HG03469 (cell line): Measurements from ENCODE around the gene EIF5.

Experiments used
- ATAC-seq: cut with Tn5 transposase; IDR thresholded peaks from one replicate; pipeline ENCODE4 v1.9.1; 2021; ENCODE audit warnings: mild to moderate bottlenecking, moderate library complexity, moderate number of reproducible peaks; ENCODE audit not compliant: unreplicated experiment

The EIF5 gene

DNA sequence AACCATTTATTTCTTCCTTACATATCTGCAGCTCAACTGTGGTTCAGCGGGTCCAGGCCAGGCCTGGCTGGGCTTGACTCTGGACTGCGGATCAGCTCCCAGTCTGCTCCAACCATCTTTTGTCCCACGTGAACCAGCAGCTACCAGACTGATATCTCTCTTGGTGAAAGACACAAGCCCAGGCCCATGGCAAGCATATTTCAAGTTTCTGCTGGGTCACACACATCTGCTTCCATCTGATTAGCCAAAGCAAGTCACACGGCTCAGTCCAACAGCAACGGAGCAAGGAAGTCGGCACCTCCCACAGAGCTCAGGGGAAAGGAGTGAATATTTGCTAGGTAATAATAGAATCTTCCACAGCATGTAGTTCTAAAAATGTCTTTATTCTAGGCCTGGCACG lies 26.5 kb downstream of the EIF5 start:
- no peak for ATAC-seq

- no peak for ATAC-seq
These were observed 27.8 kb downstream of the EIF5 start for GRCh38 chr14:103361867-103362266.

DNA sequence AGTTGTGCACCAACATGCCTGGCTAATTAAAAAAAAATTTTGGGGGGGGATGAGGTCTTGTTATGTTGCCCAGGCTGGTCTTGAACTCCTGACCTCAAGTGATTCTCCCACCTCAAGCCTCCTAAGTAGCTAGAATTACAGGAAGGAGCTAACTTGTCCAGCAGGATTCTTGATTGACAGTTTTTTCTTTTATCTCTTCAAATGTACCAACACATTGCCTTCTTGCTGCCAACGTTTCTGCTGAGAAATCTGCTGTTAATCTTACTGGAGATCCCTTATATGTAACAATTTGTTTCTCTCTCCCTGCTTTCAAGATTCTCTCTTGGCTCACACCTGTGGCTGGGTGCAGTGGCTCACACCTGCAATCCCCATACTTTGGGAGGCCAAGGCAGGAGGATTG lies 28.7 kb downstream of the EIF5 start:
- ATAC-seq, result no peak

DNA sequence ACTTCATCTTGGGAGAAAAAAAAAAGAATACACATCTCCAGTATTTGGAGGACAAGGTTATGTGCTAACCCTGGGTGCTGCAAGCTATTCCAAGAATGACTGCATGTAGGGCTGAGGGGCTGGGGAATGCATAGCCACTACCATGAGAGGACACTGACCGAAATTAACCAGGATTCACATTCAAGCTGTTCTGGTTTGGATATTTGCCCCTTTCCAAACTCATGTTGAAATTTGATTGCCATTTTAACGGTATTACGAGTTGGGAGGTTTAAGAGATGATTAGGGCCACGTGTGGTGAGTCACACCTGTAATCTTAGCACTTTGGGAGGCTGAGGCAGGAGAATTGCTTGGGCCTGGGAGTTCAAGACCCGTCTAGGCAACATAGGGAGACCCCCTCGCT lies 32.7 kb downstream of the EIF5 start:
- ATAC-seq, result no peak

DNA sequence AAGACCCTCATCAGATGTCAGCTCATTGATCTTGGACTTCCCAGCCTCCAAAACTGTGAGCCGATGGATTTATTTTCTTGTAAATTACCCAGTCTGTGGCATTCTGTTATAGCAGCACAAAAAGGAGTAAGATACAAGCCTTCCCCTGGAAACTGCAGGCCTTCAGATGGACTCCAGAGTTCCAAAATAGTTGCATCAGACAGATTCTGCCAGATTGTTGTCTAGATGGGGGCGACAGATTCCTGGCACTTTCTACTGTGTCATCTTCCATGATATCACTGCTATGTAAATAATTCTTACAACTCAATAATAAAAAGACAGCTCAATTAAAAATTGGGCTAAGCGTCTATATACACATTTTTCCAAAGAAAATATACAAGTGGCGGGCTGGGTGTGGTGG lies 34.0 kb downstream of the EIF5 start:
- no peak for ATAC-seq

DNA sequence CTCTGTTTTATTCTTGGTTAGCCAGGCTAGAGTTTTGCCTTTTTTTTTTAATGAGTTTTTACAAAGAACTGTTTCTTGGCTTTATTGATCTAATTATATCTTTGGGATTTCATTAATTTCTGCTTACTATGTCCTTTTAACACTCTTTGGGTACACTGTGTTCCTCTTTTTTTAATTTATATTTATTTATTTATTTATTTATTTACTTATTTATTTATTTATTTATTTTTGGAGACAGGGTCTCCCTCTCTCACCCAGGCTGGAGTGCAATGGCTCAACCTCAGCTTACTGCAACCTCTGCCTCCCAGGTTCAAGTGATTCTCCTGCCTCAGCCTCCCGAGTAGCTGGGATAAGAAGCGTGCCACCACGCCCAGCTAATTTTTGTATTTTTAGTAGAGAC lies 36.0 kb downstream of the EIF5 start:
- no peak for ATAC-seq

GRCh38 chr14:103372017-103372416 lies 38.0 kb downstream of the EIF5 start:
- no peak for ATAC-seq

DNA sequence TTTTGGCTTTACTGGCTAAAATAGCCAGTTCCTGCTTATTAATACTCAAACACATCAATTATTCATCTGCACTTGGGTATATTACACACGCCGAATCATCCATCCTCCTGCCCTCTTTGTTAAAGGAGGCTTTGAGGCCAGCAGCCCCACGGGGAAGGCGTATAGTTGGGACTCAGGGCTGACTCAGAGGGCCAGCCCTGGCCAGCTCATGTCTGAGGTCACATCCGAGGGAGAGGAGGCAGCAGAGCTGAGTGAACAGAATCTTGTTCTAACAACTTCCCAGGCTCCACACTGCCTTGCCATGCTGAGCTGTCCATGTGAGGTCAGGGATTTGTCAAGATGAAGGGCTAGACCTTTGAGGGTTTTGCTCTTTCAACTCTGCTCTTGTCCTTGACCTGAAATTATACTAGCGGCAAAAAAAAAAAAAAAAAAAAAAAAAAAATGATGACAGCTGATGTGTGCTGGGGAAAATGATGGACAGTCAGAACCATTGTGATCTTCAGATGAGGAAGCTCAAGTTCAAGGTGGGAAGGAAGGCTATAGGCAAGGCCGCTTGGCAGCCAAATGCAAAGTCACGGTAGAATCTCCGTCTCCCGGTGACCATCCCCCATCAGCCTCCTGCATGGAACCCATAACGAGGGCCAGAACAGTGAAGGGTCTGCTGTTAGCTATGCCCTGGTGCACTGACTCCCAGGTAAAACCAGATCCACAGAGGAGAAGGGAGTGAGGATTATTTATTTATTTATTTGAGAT lies 38.7 kb downstream of the EIF5 start:
- ATAC-seq, result no peak

DNA sequence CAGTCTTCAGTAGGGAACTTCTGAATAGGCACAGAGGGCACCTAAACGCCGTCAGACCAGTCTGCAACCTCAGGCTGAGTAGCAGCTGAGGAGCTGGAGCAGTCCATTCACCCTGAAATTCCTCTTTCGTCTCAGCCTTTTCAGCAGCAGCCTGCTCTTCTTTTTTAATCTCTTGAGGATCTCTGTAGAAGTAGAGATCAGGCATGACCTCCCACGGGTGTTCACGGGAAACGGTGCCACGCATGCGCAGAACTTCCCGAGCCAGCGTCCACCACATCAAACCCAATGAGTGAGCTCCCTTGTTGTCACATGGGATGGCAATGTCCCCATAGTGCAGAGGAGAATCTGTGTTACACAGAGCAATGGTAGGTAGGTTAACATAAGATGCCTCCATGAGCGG lies 40.1 kb downstream of the EIF5 start:
- ATAC-seq, result no peak

DNA sequence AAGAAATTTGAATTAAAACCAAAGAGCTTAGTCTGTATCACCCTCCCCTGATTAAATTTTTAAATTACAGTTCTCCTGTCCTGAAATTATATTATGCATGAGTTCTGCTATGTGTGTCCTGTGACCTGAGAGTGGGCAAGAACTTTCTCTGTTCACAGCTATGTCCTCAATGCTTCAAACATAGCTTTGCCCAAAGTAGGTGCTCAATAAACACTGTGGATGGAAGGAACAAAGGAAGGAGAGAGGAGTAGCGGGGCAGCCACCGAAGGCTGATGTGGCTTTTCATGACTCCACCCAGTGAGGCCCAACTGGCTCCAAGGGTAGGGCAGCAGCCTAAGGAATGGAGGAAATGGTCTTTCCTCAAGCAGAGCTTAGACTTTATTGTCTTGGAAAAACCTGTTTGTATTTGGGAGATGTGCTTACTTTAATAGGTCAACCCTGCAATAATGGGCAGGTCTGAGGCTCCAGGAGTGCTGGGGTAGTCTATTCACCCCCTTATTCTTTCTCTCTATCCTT lies 43.5 kb downstream of the EIF5 start:
- no peak for ATAC-seq

DNA sequence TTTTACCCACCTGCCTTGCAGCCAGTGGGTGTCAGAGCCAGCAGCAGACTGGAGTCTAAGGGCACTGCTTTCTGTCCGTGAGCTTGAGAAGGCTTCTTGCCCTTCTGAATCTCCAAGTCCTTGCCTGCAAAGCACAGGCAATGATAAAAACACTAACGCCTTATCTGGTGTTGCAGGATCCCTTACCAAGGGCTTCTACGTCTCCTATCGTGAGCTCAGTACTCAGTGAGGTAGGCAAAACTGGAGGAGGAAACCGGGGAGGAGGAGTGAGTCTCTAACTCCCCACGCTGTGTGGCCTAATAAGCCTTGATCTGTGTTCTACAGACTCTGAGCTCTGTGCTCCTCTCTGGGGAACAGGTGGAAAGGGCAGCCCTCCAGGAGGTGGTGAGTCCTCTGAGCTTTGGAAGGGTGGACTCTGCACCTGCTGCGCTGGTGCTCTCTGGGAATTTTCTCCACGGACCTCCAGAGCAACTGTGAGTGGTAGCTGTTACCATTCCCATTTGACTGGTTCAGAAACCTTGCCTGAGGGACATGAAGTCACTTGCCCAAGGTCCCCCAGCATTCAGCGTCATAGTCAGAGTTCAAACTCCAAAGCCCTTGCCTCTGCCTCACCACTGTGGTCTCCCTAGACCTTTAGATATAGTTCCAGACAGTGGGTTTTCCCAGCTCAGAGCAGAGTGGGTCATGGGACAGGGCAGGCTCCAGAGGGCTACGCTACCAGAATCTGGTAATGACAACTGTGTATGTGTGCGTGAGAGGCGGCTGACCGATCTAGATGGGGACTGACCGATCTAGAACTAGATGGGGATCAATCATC lies 44.2 kb downstream of the EIF5 start:
- no peak for ATAC-seq

- ATAC-seq, result no peak
These were observed 46.8 kb downstream of the EIF5 start for GRCh38 chr14:103380719-103381377.

DNA sequence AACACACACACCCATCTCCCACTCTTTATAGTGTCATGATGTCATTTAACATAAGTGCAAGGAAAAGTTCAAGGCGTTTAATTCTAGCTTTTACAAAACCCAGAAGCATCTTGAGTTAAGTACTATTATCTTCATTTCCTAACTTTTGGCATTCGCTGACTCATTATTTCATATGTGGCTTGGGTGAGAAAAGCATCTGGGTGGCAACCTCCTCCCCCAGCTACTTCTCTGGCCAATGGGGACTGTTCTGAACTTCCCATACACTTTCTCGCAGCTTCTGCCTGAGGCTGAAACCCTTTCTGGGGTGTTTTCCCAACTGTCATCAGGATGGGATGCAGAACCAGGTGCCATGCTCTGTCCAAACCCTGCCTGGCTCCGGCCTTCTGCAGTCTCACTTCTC lies 48.3 kb downstream of the EIF5 start:
- no peak for ATAC-seq

DNA sequence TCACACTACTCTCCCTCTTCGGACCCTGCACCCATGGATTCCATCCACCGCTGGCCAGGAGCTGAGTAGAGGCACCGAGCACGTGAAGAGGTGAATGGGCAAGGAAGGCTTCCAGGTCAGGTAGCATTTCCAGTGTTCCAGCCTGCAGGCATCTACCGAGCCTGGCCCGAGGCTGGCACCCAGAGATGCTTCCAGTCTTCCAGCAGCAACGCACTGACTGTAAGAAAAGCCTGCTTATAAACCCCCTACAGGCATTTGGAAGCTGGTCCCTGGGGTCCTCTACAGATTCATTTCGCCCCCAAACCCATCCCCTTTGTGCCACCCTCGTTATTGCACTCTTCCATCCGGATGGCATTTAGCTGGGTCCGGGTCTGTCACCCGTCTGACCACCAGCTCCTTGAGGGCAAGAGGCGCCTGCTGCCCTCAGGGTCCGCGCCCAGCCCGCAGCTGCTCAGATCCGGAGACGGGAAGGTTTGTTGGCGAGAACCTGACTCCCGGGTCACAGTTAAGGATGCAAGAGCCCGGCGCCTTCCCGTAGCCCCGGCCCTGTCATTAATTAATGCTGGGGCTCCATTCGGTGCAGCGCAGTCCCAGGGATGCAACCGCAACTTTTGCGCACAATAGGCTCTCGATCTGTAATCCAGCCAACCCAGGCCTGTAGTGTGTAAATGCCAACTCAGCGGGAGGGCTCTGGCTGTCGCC lies 50.6 kb downstream of the EIF5 start:
- ATAC-seq, result no peak

GRCh38 chr14:103385152-103385928 lies 51.3 kb downstream of the EIF5 start, which contains the start of gene MARK3:
TSS of gene MARK3 (plus strand) at chr14:103385415. CDS start at chr14:103386030, 615 bp downstream.
- peak; percentile 91 for ATAC-seq

DNA sequence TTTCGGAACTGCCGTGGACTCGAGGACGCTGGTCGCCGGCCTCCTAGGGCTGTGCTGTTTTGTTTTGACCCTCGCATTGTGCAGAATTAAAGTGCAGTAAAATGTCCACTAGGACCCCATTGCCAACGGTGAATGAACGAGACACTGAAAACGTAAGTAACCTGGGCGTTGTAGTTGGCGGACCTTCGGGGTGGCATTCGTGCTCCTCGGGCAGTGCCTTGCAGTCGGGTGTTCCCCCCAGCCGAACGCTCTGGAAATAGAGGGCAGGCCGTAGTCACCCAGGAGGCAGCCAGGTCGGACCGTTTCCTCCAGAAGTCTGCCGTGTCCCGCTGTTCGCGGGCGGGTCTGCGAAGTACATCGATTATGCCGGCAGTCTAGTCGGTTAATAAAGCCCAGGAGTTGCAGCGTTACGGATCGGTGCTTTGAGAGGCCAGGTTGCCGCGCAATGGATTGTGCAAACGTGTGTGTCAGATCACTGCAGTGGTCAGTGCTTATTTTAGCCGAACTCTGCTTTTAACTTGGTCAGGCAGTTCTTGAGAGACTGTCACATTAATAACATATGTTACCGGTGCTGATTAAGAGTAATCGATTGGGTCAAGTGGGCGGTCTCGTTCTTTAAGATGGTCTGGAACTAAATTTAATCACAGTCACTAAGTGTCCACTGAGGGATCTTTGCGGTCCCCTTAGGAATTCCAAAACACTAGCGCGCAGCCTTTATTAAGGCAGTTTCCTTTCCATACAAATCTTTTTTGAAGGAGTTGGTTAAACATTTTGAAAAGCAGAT lies 52.1 kb downstream of the EIF5 start:
- ATAC-seq, result no peak

- no peak for ATAC-seq
These were observed 52.8 kb downstream of the EIF5 start for GRCh38 chr14:103386713-103387329.

- ATAC-seq, result no peak
These were observed 54.6 kb downstream of the EIF5 start for GRCh38 chr14:103388664-103389063.

DNA sequence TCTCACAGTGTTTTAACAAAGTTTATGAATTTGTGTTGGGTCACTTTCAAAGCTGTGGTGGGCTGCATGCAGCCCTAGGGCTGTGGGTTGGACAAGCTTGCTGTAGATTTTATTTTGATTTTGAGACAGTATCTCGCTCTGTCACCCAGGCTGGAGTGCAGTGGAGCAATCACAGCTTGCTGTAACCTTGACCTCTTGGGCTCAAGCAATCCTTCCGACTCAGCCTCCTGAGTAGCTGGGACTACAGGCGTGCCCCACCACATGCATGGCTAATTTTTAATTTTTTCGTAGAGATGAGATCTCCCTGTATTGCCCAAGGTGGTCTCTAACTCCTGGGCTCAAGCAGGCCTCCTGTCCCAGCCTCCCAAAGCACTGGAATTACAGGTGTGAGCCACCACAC lies 56.6 kb downstream of the EIF5 start:
- ATAC-seq, result no peak
